ENCODE results near the gene COX7A2L.

GRCh38 chr2:42359304-42359964 lies 1.6 kb downstream of the COX7A2L start:
- TF ChIP-seq CTCF (optimal IDR thresholded peaks at IDR 0.05 in 1 of 3, IDR thresholded peaks at IDR 0.05 in 1 of 3, conservative IDR thresholded peaks at IDR 0.05 in 1 of 3; ENCODE audit: extremely low read depth in 1 of 3, insufficient read depth in 2 of 3, low read length in 3 of 3) (no peak), EZH2 (IDR thresholded peaks at IDR 0.05; ENCODE audit: low read length) (no peak)

Data from keratinocyte (primary cell).